KBM-7 (cell line): ENCODE results near the gene MFN2.

Experiments used
- DNase-seq: peaks from one replicate; pipeline ENCODE4 v3.0.0-alpha.2; 2015
- in situ Hi-C: fragments of 300-500 bp; cut with MboI; formaldehyde crosslinking; loops from 2 replicates; pipeline ENCODE4 v1.14.3; 2020; ENCODE audit warnings: low sequenced_read_pairs, low pct_unique_long_range_greater_than_20kb, mixed read lengths

Gene MFN2

GRCh38 chr1:11957398-11957797, 22.8 kb upstream of the MFN2 start:
- no peak for DNase-seq
- in situ Hi-C loops: no loop called here

GRCh38 chr1:11957897-11958296, 22.3 kb upstream of the MFN2 start:
- in situ Hi-C loops: no loop called here
- DNase-seq: no peak

- no peak for DNase-seq
- in situ Hi-C loops: no loop called here
These were observed 20.0 kb upstream of the MFN2 start for GRCh38 chr1:11960276-11960675.

DNA sequence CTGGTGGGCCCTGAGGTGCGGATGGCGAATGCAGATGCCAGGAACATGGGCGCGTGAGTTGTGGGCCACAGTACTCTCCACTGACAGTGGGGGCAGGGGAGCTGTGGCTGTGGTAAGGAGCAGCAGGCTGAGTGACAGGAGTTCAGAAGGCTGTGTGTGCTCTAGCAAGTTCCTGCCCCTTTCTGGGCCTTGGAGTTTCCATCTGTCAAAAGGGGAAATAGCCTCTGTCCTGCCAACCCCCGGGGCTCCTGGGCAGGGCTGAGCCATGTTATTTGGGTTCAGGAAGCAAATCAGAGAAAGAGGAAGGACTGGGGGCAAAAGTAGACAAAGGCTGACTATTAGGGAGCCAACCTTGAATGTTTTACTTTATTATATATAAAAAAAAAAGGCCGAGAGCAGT, 19.5 kb upstream of the MFN2 start:
- in situ Hi-C loops: no loop called here
- peak; percentile 34 for DNase-seq

GRCh38 chr1:11961230-11961629, 19.0 kb upstream of the MFN2 start:
- in situ Hi-C loops: no loop called here

DNA sequence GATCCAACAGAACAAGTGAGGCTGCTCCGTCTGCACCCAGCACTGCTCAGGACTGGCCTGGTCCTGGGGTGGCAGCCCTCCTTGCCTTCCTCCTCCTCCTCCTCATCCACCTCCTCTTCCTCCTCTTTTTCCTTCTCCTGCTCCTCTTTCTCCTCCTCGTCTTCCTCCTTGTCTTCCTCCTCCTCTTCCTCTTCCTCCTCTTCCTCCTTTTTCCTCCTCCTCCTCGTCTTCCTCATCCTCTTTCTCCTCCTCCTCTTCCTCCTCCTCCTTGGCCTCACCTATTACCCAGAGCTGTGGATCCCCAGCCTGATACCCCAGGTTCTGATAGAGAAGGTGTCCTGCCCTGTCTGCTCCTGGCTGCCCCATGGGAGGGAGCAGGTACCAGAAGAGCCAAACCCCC, 16.6 kb upstream of the MFN2 start:
- no peak for DNase-seq
- in situ Hi-C loops: no loop called here

More at GRCh38 chr1:11961230-11961629, 19.0 kb upstream of the MFN2 start:
- DNase-seq: no peak

GRCh38 chr1:11964656-11965055, 15.6 kb upstream of the MFN2 start:
- DNase-seq: no peak
- in situ Hi-C loops: no loop called here

DNA sequence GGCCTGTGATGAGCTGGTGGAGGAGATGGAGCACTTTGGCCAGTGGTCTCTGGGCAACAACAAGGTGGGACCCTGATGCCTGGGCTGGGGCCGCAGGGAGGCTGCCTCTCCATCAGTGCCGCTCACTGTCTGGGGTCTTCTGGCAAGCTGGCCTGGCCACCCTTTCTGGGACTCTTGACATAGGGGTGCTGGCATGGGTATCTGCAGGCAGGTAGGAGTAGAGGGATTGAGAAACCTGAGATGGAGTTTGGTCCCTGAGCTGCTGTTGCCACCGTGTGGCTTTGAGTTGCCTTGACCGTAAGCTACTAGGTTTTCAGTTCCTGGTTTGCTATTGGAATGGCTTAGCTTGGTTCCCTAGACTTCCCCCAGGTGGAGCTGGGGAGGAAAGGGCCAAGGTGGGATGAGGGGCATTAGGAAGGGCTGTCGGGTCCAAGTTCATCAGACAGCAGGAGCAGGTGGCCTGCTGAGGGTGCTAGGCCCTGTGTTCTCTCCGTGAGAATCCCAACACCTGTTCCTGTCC, 13.2 kb upstream of the MFN2 start:
- in situ Hi-C loops: no loop called here
- DNase-seq: peak; percentile 64

DNA sequence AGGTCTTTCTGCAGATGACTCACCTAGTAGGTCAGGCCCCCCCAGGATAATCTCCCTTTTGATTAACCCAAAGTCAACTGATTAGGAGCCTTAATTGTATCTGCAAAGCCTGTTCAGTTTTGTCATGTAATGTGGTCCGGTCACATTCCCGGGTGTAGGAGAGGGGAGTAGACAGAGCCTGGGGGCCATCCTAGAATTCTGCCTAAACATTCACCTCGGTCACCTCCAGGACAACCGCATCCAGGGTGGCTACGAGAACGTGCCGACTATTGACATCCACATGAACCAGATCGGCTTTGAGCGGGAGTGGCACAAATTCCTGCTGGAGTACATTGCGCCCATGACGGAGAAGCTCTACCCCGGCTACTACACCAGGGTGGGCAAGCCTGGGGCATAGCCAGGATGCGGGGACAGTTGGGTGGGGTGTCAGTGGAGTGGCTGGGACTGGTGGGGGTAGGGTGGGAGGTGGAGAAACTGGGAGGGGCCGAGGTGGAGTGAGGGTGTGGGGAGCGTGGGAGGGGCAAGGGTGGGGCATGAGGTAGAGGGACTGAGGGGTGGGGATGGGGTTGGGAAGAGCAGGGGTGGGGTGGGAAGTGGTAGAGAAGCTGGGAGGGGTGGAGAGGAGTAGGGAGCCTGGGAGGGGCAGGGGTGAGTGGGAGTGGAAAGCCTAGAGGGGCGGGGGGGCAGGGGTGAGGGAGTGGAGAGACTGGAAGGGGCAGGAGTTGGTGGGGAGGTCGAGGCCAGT, 9.6 kb upstream of the MFN2 start:
- in situ Hi-C loops: no loop called here
- DNase-seq: no peak

DNA sequence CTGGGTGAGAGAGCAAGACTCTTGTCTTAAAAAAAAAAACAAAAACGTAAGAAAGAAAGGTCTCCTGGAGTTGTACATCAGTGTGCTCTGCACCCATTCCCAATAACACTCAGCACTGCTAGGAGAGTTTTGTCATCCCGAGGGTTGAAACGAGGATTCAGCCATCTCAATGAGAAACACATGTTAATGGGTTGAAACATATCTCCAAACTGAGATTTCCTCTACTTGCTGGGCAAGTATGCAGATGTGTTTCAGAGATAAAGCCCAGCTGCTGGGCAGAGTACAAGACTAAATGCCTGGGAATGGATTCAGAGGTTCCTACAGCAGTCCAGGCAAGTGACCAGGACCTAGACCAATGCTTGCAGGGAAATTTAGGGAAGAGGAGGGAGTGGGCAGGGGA, 2.6 kb upstream of the MFN2 start:
- in situ Hi-C loops: no loop called here
- no peak for DNase-seq

DNA sequence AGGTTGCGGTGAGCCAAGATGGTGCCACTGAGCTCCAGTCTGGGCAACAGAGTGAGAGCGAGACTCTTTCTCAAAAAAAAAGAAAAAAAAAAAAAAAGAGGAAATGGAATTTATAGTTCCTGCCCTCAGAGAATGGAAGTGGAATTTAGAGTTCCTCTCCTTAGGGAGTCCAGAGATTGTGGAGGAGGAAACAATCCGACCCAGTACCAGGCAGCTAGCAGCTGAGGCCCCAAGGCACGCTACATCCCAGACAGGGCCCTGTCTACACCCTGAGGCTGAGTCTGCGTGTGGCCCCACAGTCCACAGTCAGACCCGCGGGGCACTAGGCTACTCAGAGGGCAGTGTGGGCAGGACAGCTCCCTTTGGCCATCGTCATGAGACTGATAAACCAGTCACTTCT, 1.9 kb upstream of the MFN2 start:
- in situ Hi-C loops: no loop called here
- DNase-seq: peak; percentile 51

DNA sequence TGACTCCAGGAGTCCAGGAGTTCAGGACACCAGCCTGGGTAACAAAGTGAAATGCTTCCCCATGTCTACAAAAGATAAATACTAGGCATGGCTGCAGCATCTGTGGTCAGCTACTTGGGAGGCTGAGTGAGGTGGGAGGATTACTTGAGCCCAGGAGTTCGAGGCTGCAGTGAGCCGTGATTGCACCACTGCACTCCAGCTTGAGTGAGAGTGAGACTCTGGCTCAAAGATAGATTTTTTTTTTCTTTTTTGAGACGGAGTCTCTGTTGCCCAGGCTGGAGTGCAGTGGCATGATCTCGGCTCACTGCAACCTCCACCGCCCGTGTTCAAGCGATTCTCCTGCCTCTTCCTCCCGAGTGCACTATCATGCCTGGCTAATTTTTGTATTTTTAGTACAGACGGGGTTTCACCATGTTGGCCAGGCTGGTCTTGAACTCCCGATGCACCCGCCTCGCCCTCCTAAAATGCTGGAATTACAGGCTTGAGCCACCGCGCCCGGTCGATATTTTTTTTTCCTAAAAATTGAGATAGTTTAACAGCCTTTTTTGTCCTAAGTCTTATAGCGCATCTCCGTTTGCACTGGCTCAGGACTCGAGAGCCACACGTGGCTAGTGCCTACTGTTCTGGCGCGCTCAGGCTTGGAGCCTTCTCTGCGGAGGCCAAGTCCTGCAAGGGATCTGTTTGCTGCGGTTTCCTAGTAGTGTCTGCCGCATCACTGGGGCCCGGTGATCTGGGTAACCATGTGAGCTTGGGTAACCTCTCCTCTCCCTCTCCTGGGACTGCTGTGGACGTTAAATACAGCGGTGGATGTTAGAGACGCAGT, 1.0 kb upstream of the MFN2 start:
- in situ Hi-C loops: no loop called here
- no peak for DNase-seq

GRCh38 chr1:11980676-11980972, 380 bp downstream of the MFN2 start:
- in situ Hi-C loops: no loop called here
- no peak for DNase-seq

GRCh38 chr1:11981378-11982009, 1.2 kb downstream of the MFN2 start:
- no peak for DNase-seq
- in situ Hi-C loops: no loop called here

GRCh38 chr1:11982010-11982392, 1.8 kb downstream of the MFN2 start:
- DNase-seq: no peak
- in situ Hi-C loops: no loop called here

- in situ Hi-C loops: no loop called here
- no peak for DNase-seq
These were observed 3.9 kb downstream of the MFN2 start for GRCh38 chr1:11984121-11984520.

DNA sequence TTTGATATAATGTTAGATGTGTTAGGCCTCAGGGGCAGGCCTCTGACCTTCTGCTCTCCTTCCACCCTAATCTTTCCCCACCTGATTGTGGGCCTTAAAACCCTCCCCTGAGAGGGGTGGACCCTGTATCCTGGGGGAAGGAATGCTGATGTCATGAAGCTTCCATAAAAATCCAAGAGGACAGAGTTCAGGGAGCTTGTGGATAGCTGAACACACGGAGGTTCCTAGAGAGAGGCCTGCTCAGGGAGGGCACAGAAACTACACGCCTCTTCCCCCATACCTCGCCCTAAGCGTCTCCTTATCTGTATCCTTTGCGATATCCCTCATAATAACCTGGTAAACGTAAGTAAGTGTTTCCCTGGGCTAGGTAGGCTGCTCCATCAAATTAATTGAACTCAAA, 4.3 kb downstream of the MFN2 start:
- in situ Hi-C loops: no loop called here

DNA sequence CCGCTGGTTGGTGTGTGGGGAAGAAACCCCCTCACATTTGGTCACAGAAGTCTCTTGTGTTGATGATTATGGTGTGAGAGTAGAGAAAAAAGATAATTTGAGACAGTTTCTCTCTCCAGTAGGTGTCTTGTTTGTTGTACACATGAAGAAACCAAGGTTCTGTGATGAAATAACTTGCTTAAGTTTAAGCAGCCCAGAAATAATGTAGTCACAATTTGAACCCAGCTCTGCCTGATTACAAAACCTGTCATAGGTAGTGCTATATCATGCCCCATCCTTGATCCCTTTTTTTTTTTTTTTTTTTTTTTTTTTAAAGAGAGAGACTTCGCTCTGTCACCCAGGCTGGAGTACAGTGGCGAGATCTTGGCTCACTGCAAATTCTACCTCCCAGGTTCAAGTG, 4.9 kb downstream of the MFN2 start:
- no peak for DNase-seq
- in situ Hi-C loops: no loop called here

More for the DNA sequence above, 4.3 kb downstream of the MFN2 start:
- DNase-seq: no peak

GRCh38 chr1:11985851-11986250, 5.6 kb downstream of the MFN2 start:
- DNase-seq: peak; percentile 32
- in situ Hi-C loops: no loop called here

DNA sequence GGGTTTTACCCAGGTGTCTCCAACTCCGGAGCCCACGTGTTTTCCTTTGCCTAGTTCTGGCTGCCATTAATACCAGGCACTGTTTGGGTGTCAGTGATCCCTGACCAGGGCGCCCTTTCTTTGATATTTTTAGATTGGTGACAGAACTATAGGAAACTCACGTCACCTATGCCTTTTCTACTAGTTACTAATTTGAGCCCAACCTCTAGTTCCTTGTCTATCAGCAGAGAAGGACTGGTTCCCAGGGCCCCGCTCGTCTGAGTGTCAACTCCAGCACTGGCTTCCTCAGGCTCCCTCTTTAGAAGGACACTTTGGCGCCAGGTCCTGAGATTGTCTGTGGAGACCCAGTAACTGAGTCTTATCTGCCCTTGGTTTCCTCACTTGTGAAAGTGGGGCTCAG, 9.4 kb downstream of the MFN2 start:
- in situ Hi-C loops: no loop called here
- DNase-seq: no peak
